Left lung (tissue), 10 donors: ENCODE results near the gene LMTK3. TPM values are rescaled to one million over a fixed set of nuclear protein-coding genes. Genes with fewer than 3 reads are reported as not detected.

Source experiments
- ATAC-seq: fragments of 200-7000 bp; cut with Tn5 transposase; one replicate; pipeline ENCODE4 v1.9.1; 2020; ENCODE audit warnings: moderate library complexity
- DNase-seq, 4 donors: peaks; one replicate each; pipeline ENCODE4 v3.0.0-alpha.2; 2013 to 2020
- H3K27ac ChIP-seq, 2 donors: fragments of 200-600 bp; sonication (generic) in 1 of 2; one replicate each; pipeline versions ENCODE4 v1.5.0 to v1.8.0; 2020 to 2021
- H3K27me3 ChIP-seq, 2 donors: fragments of 200-600 bp; sonication (generic) in 1 of 2; one replicate each; pipeline versions ENCODE4 v1.5.0 to v1.8.0; 2020 to 2021
- H3K36me3 ChIP-seq, 2 donors: fragments of 200-600 bp; sonication (generic) in 1 of 2; one replicate each; pipeline versions ENCODE4 v1.5.0 to v1.8.0; 2020 to 2021
- H3K4me1 ChIP-seq, 2 donors: fragments of 200-600 bp; one replicate each; pipeline ENCODE4 v1.8.0; 2021
- H3K4me3 ChIP-seq, 2 donors: fragments of 200-600 bp; sonication (generic) in 1 of 2; one replicate each; pipeline versions ENCODE4 v1.5.0 to v1.8.0; 2020 to 2021; ENCODE audit warnings: mild to moderate bottlenecking in 1 of 2
- H3K9me3 ChIP-seq, 2 donors: fragments of 200-600 bp; sonication (generic) in 1 of 2; one replicate each; pipeline versions ENCODE4 v1.5.0 to v1.8.0; 2020 to 2021
- intact Hi-C, 2 donors: fragments of 100-400 bp; cut with DNase I; formaldehyde crosslinking; loops; one replicate each; pipeline versions ENCODE4 v1.11.2 to v1.14.2; 2022
- polyA plus RNA-seq, 6 donors: library from polyadenylated mRNA; unstranded; fragments of 120-200 nt; gene quantifications; one replicate each; pipeline ENCODE4 v1.2.1, GENCODE V29; 2013; ENCODE audit not compliant: insufficient read length in 6 of 6
- total RNA-seq, 2 donors: library from RNA; stranded (reverse); fragmentation: NEBNext Ultra II Directional; extraction: Animal tissue kit (Norgen Biotek cat#: 25700); gene quantifications; one replicate each; pipeline ENCODE4 v1.2.1, GENCODE V29; 2021
- TF ChIP-seq, protein P1 (sequence below), 2 donors: fragments of 200-600 bp; sonication (generic) in 1 of 2; IDR thresholded peaks; one replicate each; pipeline versions ENCODE4 v1.5.0 to v1.8.0; 2021; ENCODE audit warnings: antibody characterized with exemption in 2 of 2
- donor health status: DM: no; HTN: yes; CAD: no.
- donor health status: DM: no; HTN: no; CAD: no.

The LMTK3 gene
- total and polyA plus RNA-seq, 8 donors, result 1.7 to 9.5 (median 3.1) TPM

DNA sequence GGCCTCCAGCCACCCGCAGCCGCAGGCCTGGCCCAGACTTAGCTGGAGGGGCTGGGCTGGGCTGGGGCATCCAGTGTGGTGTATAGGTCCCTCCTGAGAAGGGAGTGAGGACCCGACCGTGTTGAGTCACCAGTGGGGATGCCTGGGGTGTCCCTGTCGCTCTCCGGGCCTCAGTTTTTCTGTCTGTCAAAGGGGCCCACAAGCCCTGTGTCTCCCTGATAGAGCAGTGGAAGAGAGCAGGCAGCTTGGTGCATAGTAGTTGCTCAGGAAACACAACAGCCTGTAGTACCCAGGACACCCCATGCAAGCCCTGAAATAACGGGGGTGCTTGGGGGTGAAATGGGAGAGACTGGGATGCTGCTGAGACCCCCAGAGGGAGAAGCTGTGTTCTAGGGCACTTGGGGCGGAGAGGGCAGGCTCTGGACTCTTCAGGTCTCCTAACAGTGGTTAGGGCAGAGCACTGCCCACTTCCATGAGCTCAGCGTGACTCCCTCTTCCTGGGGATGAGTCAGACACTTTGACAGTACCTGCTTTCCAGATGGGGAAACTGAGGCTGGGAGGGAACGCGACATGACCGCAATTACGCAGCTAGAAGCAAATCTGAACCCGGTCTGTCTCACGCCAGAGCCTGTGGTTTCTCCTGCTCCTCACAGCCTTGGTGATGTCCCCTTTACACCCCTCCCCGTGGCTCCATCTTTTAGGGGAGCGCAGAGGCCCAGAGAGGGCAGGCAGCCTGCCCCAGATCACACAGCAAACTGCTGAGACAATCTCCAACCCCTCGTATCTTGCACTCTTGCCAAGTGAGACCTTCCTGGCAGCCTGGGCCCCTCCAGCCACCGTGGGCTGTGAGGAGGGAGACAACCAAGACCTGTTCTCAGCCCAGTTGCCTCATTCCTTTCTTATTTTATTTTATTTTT, 41.0 kb upstream of the LMTK3 start:
- H3K4me3 ChIP-seq, result no peak overlapping the region

DNA sequence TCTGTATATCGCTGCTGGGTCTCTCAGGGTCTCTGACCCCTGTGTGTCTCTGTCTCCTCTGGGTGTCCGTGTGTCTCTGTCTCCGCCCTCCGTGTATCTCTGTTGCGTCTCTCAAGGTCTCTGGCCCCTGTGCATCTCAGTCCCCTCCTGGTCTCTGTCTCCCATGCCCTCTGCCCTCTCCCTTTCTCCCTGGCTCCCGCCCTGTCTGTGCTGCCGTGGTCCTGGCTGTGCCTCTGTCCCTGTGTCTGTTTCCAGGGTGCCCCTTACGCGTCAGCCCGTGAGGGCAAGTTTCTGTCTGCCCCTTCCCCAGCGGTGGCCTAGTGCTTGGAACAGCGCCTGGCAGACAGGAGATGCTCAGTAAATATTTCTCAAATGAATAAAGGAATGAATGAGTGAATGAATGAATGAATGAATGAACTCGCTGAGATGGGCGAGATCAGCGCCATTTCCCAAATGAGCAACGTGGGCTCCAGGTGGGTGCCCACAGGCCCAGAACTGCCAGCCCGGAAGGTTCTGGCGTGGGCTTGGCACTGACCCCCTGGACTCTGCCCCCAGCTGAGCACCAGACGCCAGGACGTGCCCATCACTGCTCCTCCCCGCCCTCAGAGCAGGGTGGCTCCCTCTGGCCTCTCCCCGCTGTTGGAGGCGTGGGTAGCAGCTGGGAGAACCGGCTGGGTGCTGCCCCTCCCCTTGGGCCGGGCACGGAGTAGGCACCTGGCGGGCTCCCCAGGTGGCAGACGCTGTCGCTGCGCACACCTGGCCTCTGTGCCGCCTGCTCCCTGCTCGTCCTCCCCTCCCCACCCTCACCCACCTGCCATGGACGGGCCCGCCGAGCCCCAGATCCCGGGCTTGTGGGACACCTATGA, 40.0 kb upstream of the LMTK3 start, which contains the start of gene SULT2B1:
SULT2B1 (plus strand) TSS at position 736 of the 866 bp plus-strand sequence; CDS start at position 817, 81 bp downstream.
- no peaks in the 10 kb centered on the region for H3K4me1 ChIP-seq
- intact Hi-C loops, result no loop called here
- TF ChIP-seq, protein P1, sequence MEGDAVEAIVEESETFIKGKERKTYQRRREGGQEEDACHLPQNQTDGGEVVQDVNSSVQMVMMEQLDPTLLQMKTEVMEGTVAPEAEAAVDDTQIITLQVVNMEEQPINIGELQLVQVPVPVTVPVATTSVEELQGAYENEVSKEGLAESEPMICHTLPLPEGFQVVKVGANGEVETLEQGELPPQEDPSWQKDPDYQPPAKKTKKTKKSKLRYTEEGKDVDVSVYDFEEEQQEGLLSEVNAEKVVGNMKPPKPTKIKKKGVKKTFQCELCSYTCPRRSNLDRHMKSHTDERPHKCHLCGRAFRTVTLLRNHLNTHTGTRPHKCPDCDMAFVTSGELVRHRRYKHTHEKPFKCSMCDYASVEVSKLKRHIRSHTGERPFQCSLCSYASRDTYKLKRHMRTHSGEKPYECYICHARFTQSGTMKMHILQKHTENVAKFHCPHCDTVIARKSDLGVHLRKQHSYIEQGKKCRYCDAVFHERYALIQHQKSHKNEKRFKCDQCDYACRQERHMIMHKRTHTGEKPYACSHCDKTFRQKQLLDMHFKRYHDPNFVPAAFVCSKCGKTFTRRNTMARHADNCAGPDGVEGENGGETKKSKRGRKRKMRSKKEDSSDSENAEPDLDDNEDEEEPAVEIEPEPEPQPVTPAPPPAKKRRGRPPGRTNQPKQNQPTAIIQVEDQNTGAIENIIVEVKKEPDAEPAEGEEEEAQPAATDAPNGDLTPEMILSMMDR (IDR thresholded peaks at IDR 0.05), result no peak
- H3K36me3 ChIP-seq, result no peaks in the 10 kb centered on the region
- H3K4me3 ChIP-seq, result no peak within 1 kb of the TSS
- no peaks in the 10 kb centered on the region for H3K9me3 ChIP-seq
- no peak within 1 kb of the TSS for H3K27ac ChIP-seq
- peaks cover 0 to 20% of the 10 kb centered on the region in 2 donors for H3K27me3 ChIP-seq
- DNase-seq, result peak in 3 of 4 donors; percentile 65 to 84 (median 69)
- ATAC-seq, result peak; percentile 87

More for the DNA sequence above, 41.0 kb upstream of the LMTK3 start:
- Histone ChIP-seq H3K36me3 (no peaks in the 10 kb centered on the region), H3K27ac (no peak overlapping the region), H3K4me1 (no peaks in the 10 kb centered on the region), H3K27me3 (peaks cover 0 to 20% of the 10 kb centered on the region in 2 donors), H3K9me3 (no peaks in the 10 kb centered on the region)
- TF ChIP-seq, protein P1 (IDR thresholded peaks at IDR 0.05), result no peak
- intact Hi-C loops, result no loop called here
- ATAC-seq, result peak; percentile 1
- no peak for DNase-seq

DNA sequence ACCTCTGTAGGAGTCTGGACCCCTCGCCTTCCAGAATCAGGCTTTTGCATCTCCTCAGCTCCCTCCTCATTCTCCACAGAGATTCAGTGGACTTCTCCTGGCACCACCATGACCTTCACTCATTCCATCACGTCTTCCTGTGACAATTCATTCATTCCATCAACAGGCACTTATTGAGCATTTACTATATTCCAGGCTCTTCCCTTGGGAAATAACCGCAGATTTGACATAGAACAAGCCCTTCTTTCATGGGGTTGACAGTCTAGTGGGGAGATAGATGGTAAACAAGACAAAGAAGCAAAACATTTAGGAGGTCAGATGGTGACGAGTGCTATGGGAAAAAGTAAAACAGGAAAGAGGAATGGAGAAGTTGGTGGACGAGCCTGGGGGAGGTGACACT, 37.7 kb upstream of the LMTK3 start:
- H3K4me1 ChIP-seq, result no peaks in the 10 kb centered on the region
- no peaks in the 10 kb centered on the region for H3K36me3 ChIP-seq
- DNase-seq (no peak), ATAC-seq (no peak)
- H3K27ac ChIP-seq, result no peak overlapping the region
- H3K4me3 ChIP-seq, result no peak overlapping the region
- intact Hi-C loops, result no loop called here
- TF ChIP-seq, protein P1 (IDR thresholded peaks at IDR 0.05), result no peak
- H3K27me3 ChIP-seq, result peaks cover 0 to 32% of the 10 kb centered on the region in 2 donors
- no peaks in the 10 kb centered on the region for H3K9me3 ChIP-seq

DNA sequence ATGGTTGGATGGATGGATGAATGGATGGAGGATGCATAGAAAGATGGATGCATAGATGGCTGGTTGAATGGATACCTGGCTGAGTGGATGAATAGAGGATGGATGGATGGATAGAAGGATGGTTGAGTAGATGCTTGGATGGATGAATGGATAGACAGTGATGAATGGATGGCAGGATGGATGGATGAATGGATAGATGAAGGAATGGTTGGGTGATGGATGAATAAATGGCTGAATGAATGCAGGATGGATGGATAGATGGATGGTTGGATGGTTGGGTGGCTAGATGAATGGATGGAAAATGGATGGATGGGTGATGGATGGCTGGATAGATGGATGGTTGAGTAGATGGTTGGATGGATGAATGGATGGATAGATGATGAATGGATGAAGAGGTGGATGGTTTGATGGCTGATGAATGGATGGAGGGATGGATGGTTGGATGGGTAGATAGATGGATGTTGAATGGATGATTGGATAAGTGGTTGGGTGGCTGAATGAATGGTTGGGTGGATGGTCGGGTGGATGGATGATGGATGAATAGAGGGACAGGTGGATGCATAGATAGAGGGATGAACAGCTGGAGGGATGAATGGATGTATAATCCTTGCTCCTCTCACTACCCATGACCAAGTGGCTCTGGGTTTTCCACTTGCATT, 36.7 kb upstream of the LMTK3 start:
- intact Hi-C loops, result no loop called here
- H3K27ac ChIP-seq, result no peak overlapping the region
- H3K4me1 ChIP-seq, result peaks cover 0 to 2% of the 10 kb centered on the region in 2 donors
- TF ChIP-seq, protein P1 (IDR thresholded peaks at IDR 0.05), result no peak
- DNase-seq (no peak), ATAC-seq (no peak)
- no peaks in the 10 kb centered on the region for H3K36me3 ChIP-seq
- H3K4me3 ChIP-seq, result no peak overlapping the region
- peaks cover 0 to 28% of the 10 kb centered on the region in 2 donors for H3K27me3 ChIP-seq
- no peaks in the 10 kb centered on the region for H3K9me3 ChIP-seq
